SK-N-MC (cell line): ENCODE measurements around the gene MRM1.

Experiments used
- EZH2 ChIP-seq: fragments of 200-600 bp; sonication (generic); IDR thresholded peaks from one replicate; pipeline ENCODE4 v1.6.1; 2017; ENCODE audit warnings: antibody characterized with exemption
- FOXP2 ChIP-seq: optimal IDR thresholded peaks from 2 replicates; pipeline ENCODE3; 2011; ENCODE audit warnings: mild to moderate bottlenecking, moderate library complexity; ENCODE audit not compliant: insufficient read depth; ENCODE audit errors: extremely low read length, control extremely low read depth
- POLR2AphosphoS5 ChIP-seq: IDR thresholded peaks from 2 replicates; pipeline ENCODE4 v1.6.1; 2012; ENCODE audit warnings: mild to moderate bottlenecking, low read depth, low read length, borderline replicate concordance

- TF ChIP-seq EZH2 (no peak), POLR2AphosphoS5 (no peak), FOXP2 (no peak)
Measured at GRCh38 chr17:36583787-36584186, 17.6 kb upstream of the MRM1 start.
